Natural killer cell (primary cell): Measurements from ENCODE around the gene C1QTNF12. TPM values are rescaled to one million over a fixed set of nuclear protein-coding genes. Genes with fewer than 3 reads are reported as not detected.

ENCODE experiments used
- ATAC-seq, 3 donors: fragments of 150-1000 bp in 2 of 3; fragments of 200-7000 bp in 1 of 3; cut with Tn5 transposase; 1 replicate in 1 of 3; 2 replicates in 2 of 3; pipeline ENCODE4 v1.10.0; 2021; ENCODE audit warnings: mild to moderate bottlenecking in 2 of 3, moderate library complexity in 2 of 3
- DNase-seq, 2 donors: peaks; one replicate each; pipeline versions ENCODE4 v3.0.0 to v3.0.0-alpha.2; 2013 to 2021; ENCODE audit warnings: mixed read lengths in 1 of 2
- H3K27ac ChIP-seq: one replicate; pipeline ENCODE4 v1.5.1; 2013; ENCODE audit warnings: mild to moderate bottlenecking, low read length
- H3K27me3 ChIP-seq: one replicate; pipeline ENCODE4 v1.6.1; 2013; ENCODE audit warnings: low read length; ENCODE audit not compliant: control insufficient read depth, insufficient read depth
- H3K36me3 ChIP-seq: one replicate; pipeline ENCODE4 v1.6.1; 2013; ENCODE audit warnings: low read length; ENCODE audit not compliant: control insufficient read depth, insufficient read depth
- H3K4me1 ChIP-seq: one replicate; pipeline ENCODE4 v1.6.1; 2013; ENCODE audit warnings: low read length; ENCODE audit not compliant: control insufficient read depth, insufficient read depth
- H3K4me3 ChIP-seq: one replicate; pipeline ENCODE4 v1.5.1; 2013; ENCODE audit warnings: low read length
- H3K9me3 ChIP-seq: one replicate; pipeline ENCODE4 v1.6.1; 2013; ENCODE audit warnings: low read length; ENCODE audit not compliant: control insufficient read depth, insufficient read depth
- H3K27ac Mint-ChIP-seq, 2 donors: one replicate each; pipeline ENCODE4 v1.8.0; 2022; ENCODE audit warnings: mild to moderate bottlenecking in 2 of 2, mixed read lengths in 2 of 2, moderate library complexity in 1 of 2
- H3K27me3 Mint-ChIP-seq, 2 donors: one replicate each; pipeline ENCODE4 v1.8.0; 2022; ENCODE audit warnings: low read depth in 2 of 2, mixed read lengths in 2 of 2
- H3K36me3 Mint-ChIP-seq: one replicate; pipeline ENCODE4 v1.8.0; 2022; ENCODE audit warnings: mixed read lengths
- H3K4me1 Mint-ChIP-seq, 2 donors: one replicate each; pipeline ENCODE4 v1.8.0; 2022; ENCODE audit warnings: mixed read lengths in 2 of 2
- H3K4me3 Mint-ChIP-seq: one replicate; pipeline ENCODE4 v1.8.0; 2022; ENCODE audit warnings: mild to moderate bottlenecking, moderate library complexity, mixed read lengths
- H3K9me3 Mint-ChIP-seq, 2 donors: one replicate each; pipeline ENCODE4 v1.8.0; 2022; ENCODE audit warnings: mixed read lengths in 2 of 2
- WGBS: methylation state at CpG from one replicate; pipeline ENCODE4 v1.1.7; 2013; ENCODE audit warnings: missing lambda C conversion rate; ENCODE audit not compliant: insufficient coverage; 5-methylcytosine and 5-hydroxymethylcytosine counted together
- intact Hi-C: fragments of 100-400 bp; cut with micrococcal nuclease; formaldehyde crosslinking; loops from one replicate; pipeline ENCODE4 v1.14.2; 2022
- total RNA-seq, 4 donors: library from RNA; stranded (reverse); fragments of 120-200 nt in 1 of 4; gene quantifications; one replicate each; pipeline versions ENCODE4 v1.2.3 to v1.2.4, GENCODE V29; 2013 to 2022
- TF ChIP-seq, protein P1 (sequence below): fragments of 200-600 bp; IDR thresholded peaks from one replicate; pipeline ENCODE4 v1.8.0; 2022; ENCODE audit warnings: antibody characterized with exemption

The C1QTNF12 gene
- total RNA-seq, 3 donors from 2014 or later (not counting 1 experiment from before 2014, with no cell fraction given) = 2.6 to 4.1 (median 4.1) TPM

DNA sequence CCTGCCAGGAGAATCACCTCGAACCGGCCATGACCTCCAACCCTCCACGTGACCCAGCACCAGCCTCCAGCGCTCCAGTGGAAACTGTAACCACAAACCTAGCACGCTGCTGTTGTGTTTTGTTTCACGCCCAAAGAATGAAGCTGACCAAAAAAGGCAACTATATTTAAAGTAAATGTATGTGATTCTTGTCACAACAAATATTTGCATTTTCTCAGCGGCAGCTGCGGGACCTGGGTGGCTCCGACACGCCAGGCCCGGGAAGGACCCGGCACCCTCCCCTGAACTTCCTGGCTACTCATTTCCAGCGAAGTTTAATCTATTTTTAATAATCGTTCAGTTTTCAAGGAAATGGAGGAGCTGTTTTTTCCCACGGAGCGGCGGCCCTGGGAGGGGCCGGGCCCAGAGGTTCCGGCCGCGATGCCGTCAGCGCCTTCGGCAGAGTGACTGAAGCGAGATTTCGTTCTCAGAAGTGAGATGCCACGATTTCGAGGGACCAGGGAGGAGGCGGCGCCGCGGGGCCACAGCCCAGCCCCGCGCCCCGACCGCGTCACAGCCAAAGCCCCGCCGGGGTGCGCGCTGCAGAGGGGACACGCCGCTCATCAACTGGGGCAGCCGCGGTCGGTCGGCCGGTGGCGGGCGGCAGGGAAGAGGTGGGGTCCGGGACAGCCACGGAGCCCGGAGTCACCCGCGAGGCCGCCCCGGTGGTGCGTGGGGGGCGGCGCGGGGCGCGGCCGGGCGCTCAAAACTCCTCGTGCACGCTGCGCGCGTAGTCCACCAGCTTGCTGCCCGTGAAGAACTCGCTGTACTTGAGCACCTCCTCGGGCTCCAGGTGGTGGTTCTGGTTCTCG is 29.5 kb downstream of the C1QTNF12 start:
- peak in 2 of 3 donors; percentile 11 to 31 for ATAC-seq
- peak overlapping the region; percentile 91 for H3K4me3 Mint-ChIP-seq
- peaks cover 99% of the 10 kb centered on the region for H3K4me1 ChIP-seq

DNA sequence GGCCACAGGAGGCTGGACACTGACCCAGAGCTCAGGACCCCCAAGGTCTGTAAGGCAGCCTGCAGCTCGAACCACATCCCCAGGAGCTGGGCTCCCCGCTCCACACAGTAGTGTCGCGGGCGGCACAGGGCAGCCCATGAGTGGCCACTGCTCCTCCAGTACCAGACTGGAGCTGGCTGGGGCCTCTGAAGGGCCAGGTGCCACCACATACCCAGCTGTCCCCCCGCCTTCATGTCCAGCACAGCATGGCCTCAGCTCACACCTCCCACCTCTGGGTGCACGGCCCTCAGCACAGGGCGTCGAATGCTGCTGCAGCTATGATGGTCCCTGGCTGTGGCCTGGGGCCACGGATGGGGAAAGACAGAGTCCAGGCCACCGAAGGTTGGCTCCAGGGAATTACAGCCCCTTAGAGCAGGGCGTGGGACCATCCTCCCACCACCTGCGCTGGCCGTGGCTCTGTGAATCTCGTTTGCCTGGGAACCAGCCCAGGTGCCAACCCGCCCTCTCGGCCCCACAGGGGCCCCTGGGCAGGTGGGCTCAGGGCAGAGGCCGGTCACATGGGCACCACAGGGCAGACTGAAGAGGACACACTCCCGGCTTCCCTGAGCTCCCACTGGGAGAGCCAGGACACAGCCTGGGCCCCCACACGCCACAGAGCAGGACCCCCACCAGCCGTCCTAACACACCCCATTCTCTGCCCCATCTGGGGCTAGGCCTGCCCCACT is 30.5 kb downstream of the C1QTNF12 start:
- TF ChIP-seq, protein P1, sequence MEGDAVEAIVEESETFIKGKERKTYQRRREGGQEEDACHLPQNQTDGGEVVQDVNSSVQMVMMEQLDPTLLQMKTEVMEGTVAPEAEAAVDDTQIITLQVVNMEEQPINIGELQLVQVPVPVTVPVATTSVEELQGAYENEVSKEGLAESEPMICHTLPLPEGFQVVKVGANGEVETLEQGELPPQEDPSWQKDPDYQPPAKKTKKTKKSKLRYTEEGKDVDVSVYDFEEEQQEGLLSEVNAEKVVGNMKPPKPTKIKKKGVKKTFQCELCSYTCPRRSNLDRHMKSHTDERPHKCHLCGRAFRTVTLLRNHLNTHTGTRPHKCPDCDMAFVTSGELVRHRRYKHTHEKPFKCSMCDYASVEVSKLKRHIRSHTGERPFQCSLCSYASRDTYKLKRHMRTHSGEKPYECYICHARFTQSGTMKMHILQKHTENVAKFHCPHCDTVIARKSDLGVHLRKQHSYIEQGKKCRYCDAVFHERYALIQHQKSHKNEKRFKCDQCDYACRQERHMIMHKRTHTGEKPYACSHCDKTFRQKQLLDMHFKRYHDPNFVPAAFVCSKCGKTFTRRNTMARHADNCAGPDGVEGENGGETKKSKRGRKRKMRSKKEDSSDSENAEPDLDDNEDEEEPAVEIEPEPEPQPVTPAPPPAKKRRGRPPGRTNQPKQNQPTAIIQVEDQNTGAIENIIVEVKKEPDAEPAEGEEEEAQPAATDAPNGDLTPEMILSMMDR = no peak
- H3K4me1 ChIP-seq = peaks cover 99% of the 10 kb centered on the region
- Mint-ChIP-seq H3K4me1 (peaks cover 9 to 59% of the 10 kb centered on the region in 2 donors), H3K27ac (peak overlapping the region; percentile 98 to 99), H3K4me3 (peak overlapping the region; percentile 91), H3K36me3 (no peaks in the 10 kb centered on the region), H3K27me3 (no peaks in the 10 kb centered on the region), H3K9me3 (no peaks in the 10 kb centered on the region)
- peaks cover 40% of the 10 kb centered on the region for H3K36me3 ChIP-seq
- peak overlapping the region; percentile 79 for H3K27ac ChIP-seq
- no peak for DNase-seq
- no peaks in the 10 kb centered on the region for H3K27me3 ChIP-seq
- no peak for ATAC-seq
- H3K9me3 ChIP-seq = no peaks in the 10 kb centered on the region
- intact Hi-C loops = loop anchor here (2.0 kb wide), 1 partner anchor 15 kb away; no protein-coding TSS in a partner anchor
- no peak overlapping the region for H3K4me3 ChIP-seq
- WGBS = 86% methylated on average over 21 of the region's 21 CpGs

More for the DNA sequence above, 29.5 kb downstream of the C1QTNF12 start:
- H3K36me3 ChIP-seq = peaks cover 42% of the 10 kb centered on the region
- Mint-ChIP-seq H3K27ac (peak overlapping the region; percentile 98 to 99), H3K36me3 (no peaks in the 10 kb centered on the region), H3K4me1 (peaks cover 14 to 62% of the 10 kb centered on the region in 2 donors), H3K27me3 (no peaks in the 10 kb centered on the region), H3K9me3 (no peaks in the 10 kb centered on the region)
- WGBS = 82% methylated on average over 74 of the region's 74 CpGs
- DNase-seq = peak in 1 of 2 donors; percentile 77
- TF ChIP-seq, protein P1 = no peak
- H3K4me3 ChIP-seq = no peak overlapping the region
- H3K27ac ChIP-seq = peak overlapping the region; percentile 79
- intact Hi-C loops = no loop called here
- no peaks in the 10 kb centered on the region for H3K27me3 ChIP-seq
- H3K9me3 ChIP-seq = no peaks in the 10 kb centered on the region

DNA sequence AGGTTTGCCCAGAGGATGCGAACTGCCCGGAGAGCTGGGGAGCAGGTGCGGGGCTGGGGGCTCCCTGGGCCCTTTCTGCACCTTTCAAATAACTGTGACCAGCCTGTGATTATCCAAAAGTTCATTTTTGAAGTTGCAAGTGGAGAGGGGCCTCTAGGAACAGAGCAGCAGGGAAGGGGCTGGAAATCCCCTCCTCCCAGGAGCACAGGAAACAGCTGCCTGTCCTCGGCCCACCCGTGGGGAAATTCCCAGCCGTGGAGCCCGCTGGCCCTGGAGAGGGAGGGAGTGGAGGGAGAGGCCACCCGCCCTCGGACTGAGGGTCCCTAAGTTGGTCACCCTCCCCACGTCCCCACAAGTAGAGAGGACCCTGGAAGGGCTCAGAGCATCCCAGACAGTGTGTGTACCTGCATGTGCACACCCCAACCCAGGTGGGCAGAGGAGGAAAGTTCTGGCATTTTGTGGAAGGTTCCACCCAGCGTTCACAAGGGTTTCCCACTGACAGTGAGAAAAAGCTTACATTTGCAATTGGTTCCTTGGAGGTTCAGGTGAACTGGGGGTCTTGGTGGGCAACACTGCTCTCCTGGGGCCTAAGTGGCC is 31.3 kb downstream of the C1QTNF12 start:
- Mint-ChIP-seq H3K4me1 (peaks cover 9 to 54% of the 10 kb centered on the region in 2 donors), H3K27ac (peak overlapping the region; percentile 98 to 99), H3K36me3 (no peaks in the 10 kb centered on the region), H3K4me3 (peak overlapping the region; percentile 37), H3K9me3 (no peaks in the 10 kb centered on the region), H3K27me3 (no peaks in the 10 kb centered on the region)
- ATAC-seq (no peak), DNase-seq (peak in 1 of 2 donors; percentile 74)
- Histone ChIP-seq H3K4me1 (peaks cover 99% of the 10 kb centered on the region), H3K9me3 (no peaks in the 10 kb centered on the region), H3K36me3 (peaks cover 32% of the 10 kb centered on the region), H3K4me3 (no peak overlapping the region), H3K27me3 (no peaks in the 10 kb centered on the region), H3K27ac (peak overlapping the region; percentile 79)
- TF ChIP-seq, protein P1 = no peak
- intact Hi-C loops = loop anchor here (2.0 kb wide), 1 partner anchor 16 kb away; no protein-coding TSS in a partner anchor
- 76% methylated on average over 8 of the region's 11 CpGs for WGBS
